Measurements from ENCODE around the gene EPB41. TPM values are rescaled to one million over a fixed set of nuclear protein-coding genes. Genes with fewer than 3 reads are reported as not detected.

EPB41 gene
- total and polyA plus RNA-seq, 2 of the 8 experiments (the other 6 are each of a cell fraction or from before 2014, with no cell fraction given), result 36.7 to 109 TPM

DNA sequence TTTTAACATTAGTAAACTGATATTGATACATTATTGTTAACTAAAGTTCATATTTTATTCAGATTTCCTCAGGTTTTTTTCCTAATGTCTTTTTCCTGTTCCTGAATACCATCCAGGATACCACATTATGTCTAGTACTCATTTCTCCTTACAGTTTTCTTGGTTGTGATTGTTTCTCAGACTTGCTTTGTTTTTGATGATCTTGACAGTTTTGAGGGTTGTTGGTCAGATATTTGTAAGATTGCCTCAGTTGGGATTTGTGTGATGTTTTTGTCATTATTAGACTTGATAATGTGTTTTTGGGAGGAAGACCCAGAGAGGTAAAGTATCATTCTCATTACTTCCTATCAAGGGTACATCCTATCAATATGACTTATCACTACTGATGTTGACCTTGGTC lies 19.5 kb downstream of the EPB41 start:
- Histone ChIP-seq H3K4me1 (replicated peaks in 1 of 4; ENCODE audit: control insufficient read depth in 3 of 4, insufficient read depth in 4 of 4, low read length in 3 of 4) (no peaks in the 10 kb centered on the region), H3K36me3 (ENCODE audit: control insufficient read depth in 2 of 4, insufficient read depth in 4 of 4, low read length in 3 of 4) (no peaks in the 10 kb centered on the region), H3K4me2 (ENCODE audit: insufficient read depth in 1 of 2, low read depth in 2 of 2, low read length in 2 of 2) (no peak overlapping the region), H2BK12ac (ENCODE audit: low read depth, low read length) (no peak overlapping the region), H4K5ac (ENCODE audit: insufficient read length, low read depth, low read length) (no peak overlapping the region), H3K27ac (ENCODE audit: low read depth, low read length) (no peak overlapping the region), H3K23me2 (ENCODE audit: low read depth, low read length) (no peaks in the 10 kb centered on the region), H2BK15ac (ENCODE audit: low read length) (no peak overlapping the region), H3K23ac (ENCODE audit: insufficient read length) (no peak overlapping the region), H3K4ac (replicated peaks; ENCODE audit: insufficient read length, low read depth, low read length) (no peak overlapping the region), H2BK5ac (ENCODE audit: low read depth, low read length) (no peak overlapping the region), H3K14ac (ENCODE audit: insufficient read length) (no peak overlapping the region), H4K8ac (ENCODE audit: extremely low read depth, insufficient read depth, low read length) (no peak overlapping the region), H3K18ac (ENCODE audit: extremely low read depth, low read length) (no peak overlapping the region), H3K79me2 (ENCODE audit: control insufficient read depth in 1 of 2, insufficient read depth in 2 of 2, low read length in 2 of 2) (peaks cover 0 to 81% of the 10 kb centered on the region in 2 experiments; a peak in 2 of 4 replicates), H3K79me1 (ENCODE audit: low read depth, low read length) (peaks cover 2% of the 10 kb centered on the region), H3K9me3 (ENCODE audit: insufficient read depth in 2 of 2, low read depth in 1 of 2, low read length in 1 of 2) (no peaks in the 10 kb centered on the region), H3K4me3 (ENCODE audit: extremely low read depth in 1 of 4, insufficient read depth in 2 of 4, low read depth in 3 of 4, low read length in 4 of 4) (no peak overlapping the region), H4K91ac (replicated peaks; ENCODE audit: insufficient read length, low read length) (no peak overlapping the region), H3K9ac (replicated peaks in 1 of 4; ENCODE audit: extremely low read depth in 1 of 4, low read depth in 3 of 4, low read length in 3 of 4) (no peak overlapping the region), H2BK120ac (replicated peaks; ENCODE audit: low read depth, low read length) (no peak overlapping the region), H2AK5ac (ENCODE audit: low read depth, low read length) (no peak overlapping the region), H2BK20ac (ENCODE audit: low read length) (no peak overlapping the region), H3K56ac (replicated peaks; ENCODE audit: insufficient read length, low read depth, low read length) (no peak overlapping the region), H2AFZ (ENCODE audit: low read length) (no peak overlapping the region), H4K20me1 (replicated peaks in 1 of 2; ENCODE audit: control insufficient read depth in 1 of 2, insufficient read depth in 2 of 2, low read length in 2 of 2) (peaks cover 2 to 8% of the 10 kb centered on the region in 2 experiments), H3K27me3 (replicated peaks in 1 of 4; ENCODE audit: control insufficient read depth in 3 of 4, extremely low read depth in 1 of 4, insufficient read depth in 3 of 4, low read length in 3 of 4) (no peaks in the 10 kb centered on the region)
- TF ChIP-seq TCF12 (IDR thresholded peaks at IDR 0.05; ENCODE audit: low read depth, low read length) (no peak), TBP (IDR thresholded peaks at IDR 0.05; ENCODE audit: low read depth, low read length) (no peak), GABPA (IDR thresholded peaks at IDR 0.05; ENCODE audit: borderline replicate concordance, insufficient read depth, low read length) (no peak)
- FAIRE-seq (no peak), DNase-seq (ENCODE audit: low read depth in 1 of 2, low spot score in 2 of 2) (no peak)
- ChIA-PET CTCF (ENCODE audit: partially characterized antibody) (no interaction called here), POLR2A (ENCODE audit: partially characterized antibody) (interaction anchor here (1.6 kb wide), 1 partner anchor 20 kb away, joined by 6 read pairs; the partner anchor contains the start of gene EPB41)
